OCI-LY3 (cell line): Measurements from ENCODE around the gene ZNF433.

Experiments used
- H2AFZ ChIP-seq: fragments of 200-600, 300-600 bp; shearing (Covaris generic); 2 replicates; pipeline ENCODE4 v1.6.0; 2014; ENCODE audit warnings: antibody characterized with exemption, low read depth, low read length
- H3K27ac ChIP-seq: fragments of 200-600, 300-600 bp; sonication (generic); 2 replicates; pipeline ENCODE4 v1.5.1; 2014; ENCODE audit warnings: mild to moderate bottlenecking, low read length, moderate library complexity, mixed read lengths
- H3K27me3 ChIP-seq: fragments of 200-600, 300-600 bp; sonication (generic); 2 replicates; pipeline ENCODE4 v1.6.1; 2014; ENCODE audit warnings: low read depth, low read length, mixed read lengths
- H3K36me3 ChIP-seq: fragments of 200-600, 300-600 bp; sonication (generic); replicated peaks from 2 replicates; pipeline ENCODE3; 2014; ENCODE audit warnings: low read depth, low read length, mixed read lengths
- H3K4me1 ChIP-seq: fragments of 300-600, 200-600 bp; sonication (generic); 2 replicates; pipeline ENCODE4 v1.6.1; 2014; ENCODE audit warnings: low read length, mixed read lengths
- H3K4me2 ChIP-seq: fragments of 200-600, 300-600 bp; sonication (generic); 2 replicates; pipeline ENCODE4 v1.6.1; 2014; ENCODE audit warnings: low read length, mixed read lengths
- H3K4me3 ChIP-seq: fragments of 300-600, 200-600 bp; sonication (generic); 2 replicates; pipeline ENCODE4 v1.5.1; 2014; ENCODE audit warnings: antibody characterized with exemption, mild to moderate bottlenecking, low read length, moderate library complexity
- H3K79me2 ChIP-seq: fragments of 300-600, 200-600 bp; shearing (Covaris generic); 2 replicates; pipeline ENCODE4 v1.6.1; 2014; ENCODE audit warnings: mild to moderate bottlenecking, low read length, mixed read lengths
- H3K9ac ChIP-seq: fragments of 300-600, 200-600 bp; shearing (Covaris generic); 2 replicates; pipeline ENCODE4 v1.6.0; 2014; ENCODE audit warnings: mild to moderate bottlenecking, low read length, moderate library complexity
- H3K9me3 ChIP-seq: fragments of 200-600, 300-600 bp; shearing (Covaris generic); 2 replicates; pipeline ENCODE4 v1.6.1; 2014; ENCODE audit warnings: low read length, mixed read lengths; ENCODE audit not compliant: insufficient read depth
- H4K20me1 ChIP-seq: fragments of 200-600, 300-600 bp; sonication (generic); 2 replicates; pipeline ENCODE4 v1.6.1; 2016; ENCODE audit warnings: low read length, mixed read lengths; ENCODE audit not compliant: insufficient read depth
- EZH2phosphoT487 ChIP-seq: fragments of 200-600 bp; shearing (Covaris generic); IDR thresholded peaks from 2 replicates; pipeline ENCODE4 v1.6.1; 2018; ENCODE audit warnings: antibody characterized with exemption, mixed run types, low read depth
- TF ChIP-seq, protein P1 (sequence below): fragments of 200-600, 300-600 bp; sonication (generic); IDR thresholded peaks from 2 replicates; pipeline ENCODE4 v1.5.1; 2014; ENCODE audit warnings: antibody characterized with exemption, low read length, low read depth

ZNF433 gene

GRCh38 chr19:11987405-11988281 is 47.8 kb downstream of the ZNF433 start:
- Histone ChIP-seq H4K20me1 (peaks cover 24% of the 10 kb centered on the region), H3K4me1 (peaks cover 8% of the 10 kb centered on the region), H3K27ac (peak overlapping the region; percentile 87), H3K36me3 (peaks cover 9% of the 10 kb centered on the region), H3K9ac (peak overlapping the region; percentile 88), H3K9me3 (peaks cover 3% of the 10 kb centered on the region; the same call in 1 of the 2 replicates), H3K79me2 (peaks cover 37% of the 10 kb centered on the region), H2AFZ (peak overlapping the region; percentile 92), H3K4me2 (peak overlapping the region; percentile 95), H3K4me3 (peak overlapping the region; percentile 88), H3K27me3 (no peaks in the 10 kb centered on the region)
- TF ChIP-seq, protein P1, sequence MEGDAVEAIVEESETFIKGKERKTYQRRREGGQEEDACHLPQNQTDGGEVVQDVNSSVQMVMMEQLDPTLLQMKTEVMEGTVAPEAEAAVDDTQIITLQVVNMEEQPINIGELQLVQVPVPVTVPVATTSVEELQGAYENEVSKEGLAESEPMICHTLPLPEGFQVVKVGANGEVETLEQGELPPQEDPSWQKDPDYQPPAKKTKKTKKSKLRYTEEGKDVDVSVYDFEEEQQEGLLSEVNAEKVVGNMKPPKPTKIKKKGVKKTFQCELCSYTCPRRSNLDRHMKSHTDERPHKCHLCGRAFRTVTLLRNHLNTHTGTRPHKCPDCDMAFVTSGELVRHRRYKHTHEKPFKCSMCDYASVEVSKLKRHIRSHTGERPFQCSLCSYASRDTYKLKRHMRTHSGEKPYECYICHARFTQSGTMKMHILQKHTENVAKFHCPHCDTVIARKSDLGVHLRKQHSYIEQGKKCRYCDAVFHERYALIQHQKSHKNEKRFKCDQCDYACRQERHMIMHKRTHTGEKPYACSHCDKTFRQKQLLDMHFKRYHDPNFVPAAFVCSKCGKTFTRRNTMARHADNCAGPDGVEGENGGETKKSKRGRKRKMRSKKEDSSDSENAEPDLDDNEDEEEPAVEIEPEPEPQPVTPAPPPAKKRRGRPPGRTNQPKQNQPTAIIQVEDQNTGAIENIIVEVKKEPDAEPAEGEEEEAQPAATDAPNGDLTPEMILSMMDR, result no peak
- TF ChIP-seq EZH2phosphoT487, result no peak

- H3K4me2 ChIP-seq, result no peak overlapping the region
- peaks cover 14% of the 10 kb centered on the region for H3K36me3 ChIP-seq
- peaks cover 17% of the 10 kb centered on the region for H4K20me1 ChIP-seq
- no peak overlapping the region for H2AFZ ChIP-seq
- H3K9me3 ChIP-seq, result peaks cover 4% of the 10 kb centered on the region; the same call in 1 of the 2 replicates
- H3K4me1 ChIP-seq, result peaks cover 10% of the 10 kb centered on the region
- no peaks in the 10 kb centered on the region for H3K27me3 ChIP-seq
- no peak overlapping the region for H3K9ac ChIP-seq
- H3K27ac ChIP-seq, result no peak overlapping the region
- TF ChIP-seq, protein P1, result no peak
- no peak for TF ChIP-seq EZH2phosphoT487
- peaks cover 33% of the 10 kb centered on the region for H3K79me2 ChIP-seq
- peak overlapping the region; percentile 88 for H3K4me3 ChIP-seq
Measured at GRCh38 chr19:11986754-11987153, 48.7 kb downstream of the ZNF433 start.

DNA sequence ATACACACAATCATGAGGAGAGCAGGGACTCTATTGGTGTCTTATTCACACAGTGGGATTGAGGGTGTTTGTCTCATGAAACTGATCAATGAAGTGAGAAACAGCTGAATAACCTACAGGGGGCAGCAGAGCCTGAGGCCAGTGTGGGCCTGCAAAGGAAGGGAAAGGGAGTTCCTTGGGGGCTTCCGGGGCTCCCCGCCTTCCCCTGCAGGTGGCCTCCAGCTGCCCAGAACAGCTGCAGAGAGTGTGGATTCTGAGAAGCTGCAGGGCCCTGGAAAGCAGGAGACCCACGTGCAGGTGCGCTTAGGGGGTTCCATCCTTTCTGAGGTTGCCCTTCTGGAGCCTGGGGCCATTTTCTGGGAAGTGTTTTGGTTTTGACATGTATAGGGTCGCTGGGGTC is 50.5 kb downstream of the ZNF433 start:
- no peak overlapping the region for H3K4me2 ChIP-seq

DNA sequence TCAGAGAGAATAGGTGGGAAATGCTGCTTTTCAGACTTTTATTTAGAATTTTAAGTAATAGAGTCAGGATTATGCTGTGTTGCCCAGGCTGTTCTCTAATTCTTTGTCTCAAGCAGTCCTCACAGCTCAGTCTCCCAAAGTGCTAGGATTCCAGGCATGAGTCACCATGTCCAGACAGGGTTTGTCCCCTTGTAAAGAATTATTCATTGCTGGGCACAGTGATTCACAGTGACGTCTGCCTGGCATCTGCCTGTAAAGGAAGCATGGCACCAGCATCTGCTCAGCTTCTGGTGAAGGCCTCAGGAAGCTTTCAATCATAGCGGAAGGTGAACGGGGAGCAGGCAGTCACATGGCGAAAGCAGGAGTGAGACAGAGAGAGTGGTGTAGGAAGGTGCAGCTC is 53.0 kb downstream of the ZNF433 start:
- Histone ChIP-seq H2AFZ (no peak overlapping the region), H3K27ac (no peak overlapping the region), H3K36me3 (peaks cover 39% of the 10 kb centered on the region), H3K4me2 (no peak overlapping the region), H3K4me1 (peaks cover 16% of the 10 kb centered on the region), H3K9me3 (peaks cover 29% of the 10 kb centered on the region), H3K27me3 (no peaks in the 10 kb centered on the region), H3K9ac (no peak overlapping the region), H4K20me1 (no peaks in the 10 kb centered on the region), H3K4me3 (no peak overlapping the region), H3K79me2 (peaks cover under 1% of the 10 kb centered on the region; the same call in 1 of the 2 replicates)
- TF ChIP-seq, protein P1, result no peak
- TF ChIP-seq EZH2phosphoT487, result no peak

More for the DNA sequence above, 50.5 kb downstream of the ZNF433 start:
- Histone ChIP-seq H3K4me1 (peaks cover 16% of the 10 kb centered on the region), H3K36me3 (peaks cover 20% of the 10 kb centered on the region), H3K79me2 (peaks cover 17% of the 10 kb centered on the region), H4K20me1 (peaks cover 7% of the 10 kb centered on the region), H3K9ac (no peak overlapping the region), H3K27me3 (no peaks in the 10 kb centered on the region), H3K4me3 (no peak overlapping the region), H2AFZ (no peak overlapping the region), H3K27ac (no peak overlapping the region), H3K9me3 (peaks cover 12% of the 10 kb centered on the region)
- no peak for TF ChIP-seq EZH2phosphoT487
- TF ChIP-seq, protein P1, result peak; percentile 71
